Measurements from ENCODE around the gene LRP8.

Gene LRP8

GRCh38 chr1:53256511-53257453 is 71.1 kb downstream of the LRP8 start:
- no peak for DNase-seq

GRCh38 chr1:53255031-53255430 is 72.8 kb downstream of the LRP8 start:
- no peak for DNase-seq

DNA sequence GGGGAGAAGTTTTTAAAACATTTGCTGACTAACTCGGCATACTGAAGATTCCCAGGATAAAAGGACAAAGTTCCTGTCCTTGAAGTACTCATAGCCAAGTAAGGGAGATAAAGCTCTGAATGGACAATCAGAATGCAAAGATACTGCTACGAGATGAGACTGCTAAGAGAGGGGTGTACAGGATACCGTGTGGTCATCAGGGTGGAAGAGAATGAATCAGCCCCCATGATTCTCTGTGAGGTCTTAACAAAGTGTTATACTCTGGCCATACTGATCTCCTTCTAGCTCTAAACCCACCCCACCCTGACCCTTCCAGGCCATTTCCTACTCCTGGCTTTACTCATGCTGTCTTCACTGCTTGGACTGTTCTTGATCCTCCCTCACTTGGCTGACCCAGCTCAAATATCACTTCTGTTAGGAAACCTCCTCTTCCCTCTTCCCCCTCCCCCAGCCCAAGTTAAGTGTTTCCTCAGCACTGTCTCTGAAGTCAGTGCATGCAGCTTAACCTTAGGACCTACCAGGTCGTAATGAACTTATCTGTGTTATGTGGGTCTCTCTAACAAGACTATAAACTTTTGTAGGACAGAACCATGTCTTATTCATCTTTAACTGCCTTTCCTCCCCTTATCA is 73.7 kb downstream of the LRP8 start:
- DNase-seq: no peak

GRCh38 chr1:53250325-53250724 is 77.5 kb downstream of the LRP8 start:
- no peak for DNase-seq

GRCh38 chr1:53249706-53250105 is 78.2 kb downstream of the LRP8 start:
- DNase-seq: no peak

DNA sequence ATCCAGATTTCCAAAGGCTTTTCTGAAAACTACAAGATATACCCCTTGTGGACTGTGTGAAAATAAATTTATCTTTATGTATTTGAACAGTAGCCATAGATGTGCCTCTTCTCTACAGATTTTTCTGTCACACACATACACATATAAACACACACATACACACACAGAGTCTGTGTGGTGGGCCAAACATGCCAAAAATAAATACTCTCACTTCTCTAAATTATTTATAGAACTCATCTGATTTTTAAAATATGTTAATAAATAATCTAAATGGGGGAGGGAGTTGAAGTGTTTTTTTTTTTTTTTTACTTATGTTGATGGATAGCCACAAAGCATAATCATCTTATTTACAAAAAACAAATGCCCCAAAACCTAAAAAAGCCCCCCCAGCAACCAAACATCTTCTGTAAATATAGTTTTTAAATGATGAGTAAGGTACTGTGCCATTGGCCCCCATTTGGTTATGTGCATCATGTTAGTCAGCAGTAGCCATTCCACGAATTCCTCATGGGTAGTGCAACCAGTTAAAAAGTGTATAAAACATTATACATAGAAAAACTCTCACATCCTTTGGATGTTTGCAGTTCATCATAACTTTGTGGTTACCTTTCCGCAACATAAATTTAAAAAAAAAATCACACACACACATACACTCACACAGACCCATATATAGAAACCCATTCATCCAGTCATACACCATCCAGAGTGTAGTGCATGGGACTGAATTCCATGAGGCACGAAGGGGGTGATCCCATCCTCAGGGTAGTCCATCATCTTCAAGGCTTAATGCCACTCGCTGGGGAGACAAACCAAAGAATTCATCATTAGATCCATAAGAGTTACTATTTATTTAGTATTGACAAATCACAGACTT is 81.4 kb downstream of the LRP8 start:
- DNase-seq: no peak

DNA sequence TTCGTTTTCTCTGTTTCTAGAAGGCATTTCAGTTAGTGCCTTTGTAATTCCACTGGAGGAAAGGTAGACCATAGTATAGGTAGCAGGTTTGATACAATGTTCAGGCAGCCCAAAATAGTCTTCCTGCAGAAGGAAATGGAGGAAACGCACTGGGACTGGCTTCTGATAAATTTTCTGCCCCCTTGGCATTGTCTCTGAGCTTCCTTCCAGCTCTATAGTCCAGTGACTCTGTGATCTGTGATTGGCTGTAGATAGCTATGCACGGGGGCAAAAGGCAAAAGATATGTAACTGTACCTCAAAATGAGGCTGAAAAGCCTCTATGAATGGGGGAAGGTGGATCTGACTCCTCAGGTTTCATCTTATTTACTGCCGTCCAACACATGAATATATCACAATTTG is 83.7 kb downstream of the LRP8 start:
- DNase-seq: no peak

- no peak for DNase-seq
Measured at GRCh38 chr1:53242381-53242780, 85.5 kb downstream of the LRP8 start.

DNA sequence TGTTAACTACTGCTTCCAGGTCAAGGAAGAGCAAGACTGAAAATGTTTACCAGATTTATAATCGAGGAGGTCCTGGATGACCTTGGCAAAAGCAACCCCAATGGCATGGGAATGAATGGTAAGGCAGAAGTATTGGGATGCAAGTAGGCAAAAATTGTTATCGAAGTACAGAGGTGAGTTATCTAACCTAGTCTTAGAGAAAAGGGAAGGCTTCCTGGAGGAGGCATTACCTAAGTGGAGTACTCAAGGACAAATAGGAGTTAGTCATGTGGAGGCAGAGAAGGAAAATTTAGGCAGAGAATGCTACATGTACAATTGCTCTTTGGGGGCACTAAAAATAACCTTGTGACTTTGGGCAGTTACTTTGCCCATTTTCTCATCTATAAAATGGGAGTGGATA is 86.0 kb downstream of the LRP8 start:
- no peak for DNase-seq

- DNase-seq: peak; percentile 95
Measured at GRCh38 chr1:53238197-53239155, 89.4 kb downstream of the LRP8 start, which contains the start of gene MAGOH. TSS of gene MAGOH (minus strand) at chr1:53238518. CDS start at chr1:53238448, 70 bp downstream.

DNA sequence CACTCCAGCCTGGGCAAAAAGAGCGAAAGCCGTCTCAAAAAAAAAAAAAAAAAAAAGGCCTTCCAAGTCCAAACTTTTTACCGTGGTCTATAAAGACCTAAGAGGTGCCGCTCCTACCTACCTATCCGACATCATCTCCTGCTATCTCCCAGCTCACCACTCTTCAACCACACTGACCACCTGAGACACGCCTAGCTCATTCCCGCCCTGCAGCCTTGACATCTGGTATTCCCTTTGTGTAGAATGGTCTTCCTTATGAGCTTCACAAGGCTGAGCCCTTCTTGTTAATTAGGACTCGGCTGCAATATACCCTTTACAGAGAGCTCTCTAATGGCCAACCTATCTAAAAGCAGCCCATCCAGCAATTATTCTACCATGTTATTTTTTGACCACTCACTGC is 90.2 kb downstream of the LRP8 start:
- DNase-seq: no peak

DNA sequence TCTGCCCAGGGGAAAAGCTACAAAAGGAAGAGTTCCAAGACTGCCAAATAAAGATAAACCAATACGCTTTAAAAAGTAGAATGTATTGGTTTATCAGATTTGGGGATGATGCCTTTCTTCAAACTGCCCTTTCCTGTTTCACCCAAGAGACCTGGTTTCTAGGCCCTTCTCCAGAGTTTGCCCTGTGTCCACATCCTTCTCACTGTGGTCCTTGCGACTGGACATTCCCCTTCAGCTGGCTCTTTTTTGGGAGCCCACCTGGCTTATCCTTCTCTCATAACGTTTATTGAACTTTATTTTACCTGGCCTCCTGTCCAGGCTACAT is 106.9 kb downstream of the LRP8 start:
- DNase-seq: no peak

GRCh38 chr1:53220171-53220961 is 107.5 kb downstream of the LRP8 start, which contains the start of gene CZIB:
TSS of gene CZIB (minus strand) at chr1:53220634. CDS start at chr1:53220575, 59 bp downstream.
- peak; percentile 93 for DNase-seq

GRCh38 chr1:53219711-53220110 is 108.2 kb downstream of the LRP8 start:
- DNase-seq: no peak

DNA sequence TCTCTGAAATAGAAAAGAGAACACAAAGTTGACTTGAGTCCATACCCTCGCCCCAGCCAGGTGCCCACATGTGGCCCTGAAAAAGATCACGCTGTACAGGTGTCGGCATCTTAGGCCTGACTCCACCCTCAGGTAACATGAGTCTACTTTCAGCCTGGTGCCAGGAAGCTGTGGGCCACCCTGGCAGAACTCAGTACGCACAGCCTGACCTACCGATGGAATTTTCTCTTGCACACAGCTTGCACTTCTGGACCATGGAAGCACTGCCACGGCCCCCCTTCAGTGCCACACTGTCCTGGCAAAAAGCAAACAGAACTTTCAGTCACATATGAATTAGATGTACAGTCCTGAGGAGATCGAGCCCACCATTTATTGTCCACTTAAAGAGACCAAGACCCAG is 109.7 kb downstream of the LRP8 start:
- no peak for DNase-seq

GRCh38 chr1:53214376-53214940 is 113.4 kb downstream of the LRP8 start:
- no peak for DNase-seq

GRCh38 chr1:53210954-53211353 is 116.9 kb downstream of the LRP8 start:
- DNase-seq: no peak

- DNase-seq: no peak
Measured at GRCh38 chr1:53210352-53210751, 117.5 kb downstream of the LRP8 start.

GRCh38 chr1:53207726-53208125 is 120.1 kb downstream of the LRP8 start:
- no peak for DNase-seq

DNA sequence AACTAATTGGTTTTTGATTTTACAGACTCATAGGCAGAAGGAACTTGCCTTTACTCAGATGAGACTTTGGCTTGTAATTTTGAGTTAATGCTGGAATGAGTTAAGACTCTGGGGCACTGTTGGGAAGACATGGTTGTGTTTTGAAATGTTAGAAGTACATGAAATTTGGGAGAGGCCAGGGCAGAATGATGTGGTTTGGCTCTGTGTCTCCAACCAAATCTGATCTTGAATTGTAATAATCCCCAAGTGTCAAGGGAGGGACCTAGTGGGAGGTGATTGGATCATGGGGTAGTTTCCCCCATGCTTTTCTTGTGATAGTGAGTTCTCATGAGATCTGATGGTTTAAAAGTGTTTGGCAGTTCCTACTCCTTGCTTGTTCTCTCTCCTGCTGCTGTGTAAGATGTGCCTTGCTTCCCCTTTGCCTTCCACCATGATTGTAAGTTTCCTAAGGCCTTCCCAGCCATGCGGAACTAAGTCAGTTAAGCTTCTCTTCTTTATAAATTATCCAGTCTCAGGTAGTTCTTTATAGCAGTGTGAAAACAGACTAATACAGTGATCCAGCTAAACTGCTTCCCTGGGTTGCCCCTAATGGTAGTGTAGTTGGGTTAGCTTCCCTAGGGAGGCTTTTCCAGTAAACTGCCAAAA is 121.0 kb downstream of the LRP8 start:
- DNase-seq: no peak

Measured in activated T-cell treated with anti-CD3 and anti-CD28 coated beads, Interleukin-2, amount 50 U/mL, for 1 hour (primary cell).